ENCODE results near the gene NBR1.

- TF ChIP-seq EZH2 (IDR thresholded peaks at IDR 0.05) (no peak), POLR2AphosphoS5 (IDR thresholded peaks at IDR 0.05; ENCODE audit: borderline replicate concordance, low read depth, low read length) (no peak), FOXP2 (optimal IDR thresholded peaks at IDR 0.05; ENCODE audit: control extremely low read depth, extremely low read length, insufficient read depth) (no peak)
These were observed 53.2 kb downstream of the NBR1 start for GRCh38 chr17:43224146-43224705.

All from SK-N-MC (cell line).